ENCODE measurements around the gene ABCA3. TPM values are rescaled to one million over a fixed set of nuclear protein-coding genes. Genes with fewer than 3 reads are reported as not detected.

The ABCA3 gene
- total RNA-seq, 1 donor from 2014 or later = 3.1 TPM

DNA sequence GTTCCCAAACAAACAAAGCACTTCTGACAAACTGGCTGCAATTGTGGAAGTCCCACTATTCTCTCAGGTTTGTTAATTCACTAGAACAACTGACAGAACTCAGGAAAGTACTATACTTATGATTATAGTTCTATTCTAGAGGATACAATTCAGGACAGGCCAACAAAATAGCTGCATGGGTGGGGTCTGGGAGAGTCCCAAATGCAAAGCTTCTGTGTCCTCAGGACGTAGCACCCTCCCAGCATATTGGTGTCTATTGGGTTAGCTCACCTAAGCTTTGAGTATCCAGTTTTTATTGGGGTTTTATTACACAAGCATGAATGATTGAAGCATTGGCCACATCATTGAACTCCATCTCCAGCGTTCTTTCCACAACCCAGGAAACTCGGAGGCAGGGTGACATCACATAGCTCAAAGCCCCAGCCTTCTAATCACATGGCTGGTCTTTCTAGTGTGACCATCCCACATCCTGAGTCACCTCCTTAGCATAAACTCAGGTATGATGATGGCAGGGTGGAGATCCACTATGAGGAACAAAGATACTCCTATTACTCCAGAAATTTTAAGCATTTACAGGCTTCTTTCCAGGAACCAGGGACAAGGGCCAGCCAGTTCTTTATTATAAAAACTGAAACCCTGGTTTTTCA is 44.8 kb upstream of the ABCA3 start:
- TF ChIP-seq, protein P1, sequence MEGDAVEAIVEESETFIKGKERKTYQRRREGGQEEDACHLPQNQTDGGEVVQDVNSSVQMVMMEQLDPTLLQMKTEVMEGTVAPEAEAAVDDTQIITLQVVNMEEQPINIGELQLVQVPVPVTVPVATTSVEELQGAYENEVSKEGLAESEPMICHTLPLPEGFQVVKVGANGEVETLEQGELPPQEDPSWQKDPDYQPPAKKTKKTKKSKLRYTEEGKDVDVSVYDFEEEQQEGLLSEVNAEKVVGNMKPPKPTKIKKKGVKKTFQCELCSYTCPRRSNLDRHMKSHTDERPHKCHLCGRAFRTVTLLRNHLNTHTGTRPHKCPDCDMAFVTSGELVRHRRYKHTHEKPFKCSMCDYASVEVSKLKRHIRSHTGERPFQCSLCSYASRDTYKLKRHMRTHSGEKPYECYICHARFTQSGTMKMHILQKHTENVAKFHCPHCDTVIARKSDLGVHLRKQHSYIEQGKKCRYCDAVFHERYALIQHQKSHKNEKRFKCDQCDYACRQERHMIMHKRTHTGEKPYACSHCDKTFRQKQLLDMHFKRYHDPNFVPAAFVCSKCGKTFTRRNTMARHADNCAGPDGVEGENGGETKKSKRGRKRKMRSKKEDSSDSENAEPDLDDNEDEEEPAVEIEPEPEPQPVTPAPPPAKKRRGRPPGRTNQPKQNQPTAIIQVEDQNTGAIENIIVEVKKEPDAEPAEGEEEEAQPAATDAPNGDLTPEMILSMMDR (IDR thresholded peaks at IDR 0.05) = no peak
- intact Hi-C loops (cut with micrococcal nuclease) = no loop called here
- Mint-ChIP-seq H3K36me3 (ENCODE audit: low read depth) (no peaks in the 10 kb centered on the region), H3K9me3 (peaks cover 3% of the 10 kb centered on the region), H3K27me3 (peaks cover 13% of the 10 kb centered on the region), H3K4me1 (no peaks in the 10 kb centered on the region), H3K4me3 (no peak overlapping the region), H3K27ac (no peak overlapping the region)
- DNase-seq = no peak
- ATAC-seq (ENCODE audit: low read depth) = no peak
- POLR2A ChIA-PET = no interaction called here
- CTCF ChIA-PET = interaction anchor here (1.0 kb wide), 1 partner anchor 10 kb away, joined by 3 read pairs; no protein-coding TSS in a partner anchor

DNA sequence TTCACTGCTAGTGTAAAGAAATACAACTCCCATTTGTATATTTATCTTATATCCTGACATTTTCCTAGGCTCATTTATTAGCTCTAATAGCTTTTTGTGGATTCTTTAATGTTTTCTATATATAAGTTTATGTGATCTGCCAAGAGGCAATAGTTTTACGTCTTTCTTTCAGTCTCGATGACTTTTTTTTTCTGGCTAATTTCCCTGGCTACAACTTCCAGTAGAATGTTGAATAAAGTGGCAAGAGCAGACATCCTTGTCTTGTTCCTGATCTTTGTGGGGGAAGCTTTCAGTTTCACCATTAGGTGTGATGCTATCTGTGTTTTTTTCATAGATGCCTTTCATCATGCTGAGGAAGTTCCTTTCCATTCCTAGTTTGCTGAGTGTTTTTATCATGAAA is 43.9 kb upstream of the ABCA3 start:
- no peak overlapping the region for H3K27ac Mint-ChIP-seq
- H3K4me1 Mint-ChIP-seq = no peaks in the 10 kb centered on the region
- ChIA-PET POLR2A (no interaction called here), CTCF (no interaction called here)
- TF ChIP-seq, protein P1 (IDR thresholded peaks at IDR 0.05) = no peak
- H3K36me3 Mint-ChIP-seq (ENCODE audit: low read depth) = no peaks in the 10 kb centered on the region
- no peak overlapping the region for H3K4me3 Mint-ChIP-seq
- H3K27me3 Mint-ChIP-seq = peaks cover 13% of the 10 kb centered on the region
- intact Hi-C loops (cut with micrococcal nuclease) = no loop called here
- H3K9me3 Mint-ChIP-seq = peaks cover 3% of the 10 kb centered on the region
- DNase-seq (no peak), ATAC-seq (ENCODE audit: low read depth) (no peak)

DNA sequence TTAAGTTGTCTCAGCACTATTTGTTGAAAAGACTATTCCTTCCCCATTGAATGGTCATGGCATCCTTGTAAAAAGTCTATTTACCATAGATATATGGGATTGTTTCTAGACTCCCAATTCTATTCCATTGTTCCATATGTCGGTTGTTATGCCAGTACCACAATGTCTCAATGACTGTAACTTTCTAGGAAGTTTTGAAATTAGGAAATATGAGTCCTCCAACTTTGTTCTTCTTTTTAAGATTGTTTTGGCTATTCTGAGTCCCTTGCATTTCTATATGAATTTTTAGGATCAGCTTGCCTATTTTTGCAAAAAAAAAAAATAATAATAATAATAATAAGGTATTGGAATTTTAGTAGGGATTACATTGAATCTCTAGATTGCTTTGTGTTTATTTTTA is 43.0 kb upstream of the ABCA3 start:
- Mint-ChIP-seq H3K4me1 (no peaks in the 10 kb centered on the region), H3K36me3 (ENCODE audit: low read depth) (no peaks in the 10 kb centered on the region), H3K27ac (no peak overlapping the region), H3K9me3 (peaks cover 1% of the 10 kb centered on the region), H3K27me3 (peaks cover 13% of the 10 kb centered on the region), H3K4me3 (no peak overlapping the region)
- DNase-seq (no peak), ATAC-seq (ENCODE audit: low read depth) (no peak)
- intact Hi-C loops (cut with micrococcal nuclease) = no loop called here
- TF ChIP-seq, protein P1 (IDR thresholded peaks at IDR 0.05) = no peak
- CTCF ChIA-PET = no interaction called here
- POLR2A ChIA-PET = no interaction called here

DNA sequence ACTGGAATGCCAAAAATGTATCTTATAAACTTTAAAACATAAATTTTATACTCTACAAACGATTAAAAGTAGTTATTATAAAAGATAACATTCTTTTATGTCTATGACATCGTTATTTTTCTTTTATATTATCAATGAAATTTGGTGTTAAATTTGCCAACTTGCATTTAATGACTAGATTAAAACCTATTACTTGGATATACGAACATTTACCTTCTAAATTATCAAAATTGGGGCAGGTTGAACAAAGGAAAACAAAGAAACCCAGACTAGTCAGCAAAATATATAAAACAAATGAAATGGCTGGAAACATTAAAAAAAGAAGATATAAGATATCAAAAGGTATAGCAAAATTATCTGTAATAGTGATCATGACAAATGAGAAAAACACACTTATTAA is 34.1 kb upstream of the ABCA3 start:
- CTCF ChIA-PET = no interaction called here
- POLR2A ChIA-PET = no interaction called here
- H3K36me3 Mint-ChIP-seq (ENCODE audit: low read depth) = no peaks in the 10 kb centered on the region
- TF ChIP-seq, protein P1 (IDR thresholded peaks at IDR 0.05) = no peak
- no peaks in the 10 kb centered on the region for H3K4me1 Mint-ChIP-seq
- intact Hi-C loops (cut with micrococcal nuclease) = no loop called here
- DNase-seq (no peak), ATAC-seq (ENCODE audit: low read depth) (no peak)
- H3K9me3 Mint-ChIP-seq = no peaks in the 10 kb centered on the region
- H3K27me3 Mint-ChIP-seq = peaks cover 26% of the 10 kb centered on the region
- H3K4me3 Mint-ChIP-seq = no peak overlapping the region
- no peak overlapping the region for H3K27ac Mint-ChIP-seq

DNA sequence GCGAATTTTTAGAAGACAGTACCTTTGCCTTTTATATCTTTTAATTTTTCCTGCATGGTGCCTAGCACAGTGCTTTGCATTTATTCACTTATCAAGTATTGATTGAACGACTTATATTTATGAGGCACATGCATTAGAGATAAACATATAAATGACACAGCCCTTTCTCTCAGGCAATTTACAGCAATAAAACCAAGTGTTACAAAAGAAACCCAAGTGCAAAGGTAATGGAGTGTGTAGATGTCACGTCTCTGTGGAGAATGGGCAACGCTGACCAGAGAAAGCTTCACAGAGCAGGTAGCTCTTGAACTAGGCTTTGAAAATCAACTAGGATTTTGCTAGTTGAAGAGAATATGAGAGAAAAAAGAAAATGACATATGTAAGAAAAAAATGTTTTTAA is 32.6 kb upstream of the ABCA3 start:
- intact Hi-C loops (cut with micrococcal nuclease) = no loop called here
- CTCF ChIA-PET = no interaction called here
- H3K36me3 Mint-ChIP-seq (ENCODE audit: low read depth) = no peaks in the 10 kb centered on the region
- H3K27me3 Mint-ChIP-seq = peaks cover 28% of the 10 kb centered on the region
- no peaks in the 10 kb centered on the region for H3K9me3 Mint-ChIP-seq
- no peaks in the 10 kb centered on the region for H3K4me1 Mint-ChIP-seq
- ATAC-seq (ENCODE audit: low read depth) (no peak), DNase-seq (no peak)
- POLR2A ChIA-PET = no interaction called here
- no peak overlapping the region for H3K4me3 Mint-ChIP-seq
- no peak overlapping the region for H3K27ac Mint-ChIP-seq
- TF ChIP-seq, protein P1 (IDR thresholded peaks at IDR 0.05) = no peak

Data from activated B cell treated with CpG ODN at 0.5 μM for 24 hours (primary cell).